CD4-positive, alpha-beta T cell treated with Interleukin-15 for 4 hours (primary cell): ENCODE results near the gene WWOX.

ENCODE experiments used
- DNase-seq: peaks from one replicate; pipeline ENCODE4 v3.0.0-alpha.2; 2020; ENCODE audit warnings: low spot score

The WWOX gene

GRCh38 chr16:79150632-79151310, 1051.3 kb downstream of the WWOX start:
- DNase-seq = no peak

DNA sequence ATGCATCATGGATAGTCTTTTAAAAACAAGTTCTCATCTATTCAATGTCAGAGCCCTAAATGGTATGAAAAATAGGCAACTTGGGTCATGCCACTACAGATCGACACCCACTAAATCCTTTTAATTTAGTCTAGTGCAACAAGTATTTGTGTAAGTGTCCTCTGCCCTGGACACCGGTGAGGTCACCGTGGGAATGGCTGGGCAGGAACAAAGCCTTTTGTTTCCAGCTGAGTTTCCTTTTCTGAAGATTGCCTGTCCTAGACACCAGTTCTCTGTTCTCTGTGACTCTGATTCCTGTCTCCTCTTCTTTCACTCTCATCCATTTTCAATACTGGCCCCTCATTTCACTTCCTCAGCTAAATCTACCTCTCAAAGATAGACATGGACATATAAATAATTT, 1054.6 kb downstream of the WWOX start:
- no peak for DNase-seq

- DNase-seq = no peak
Observed at GRCh38 chr16:79155471-79155870, 1056.0 kb downstream of the WWOX start.

DNA sequence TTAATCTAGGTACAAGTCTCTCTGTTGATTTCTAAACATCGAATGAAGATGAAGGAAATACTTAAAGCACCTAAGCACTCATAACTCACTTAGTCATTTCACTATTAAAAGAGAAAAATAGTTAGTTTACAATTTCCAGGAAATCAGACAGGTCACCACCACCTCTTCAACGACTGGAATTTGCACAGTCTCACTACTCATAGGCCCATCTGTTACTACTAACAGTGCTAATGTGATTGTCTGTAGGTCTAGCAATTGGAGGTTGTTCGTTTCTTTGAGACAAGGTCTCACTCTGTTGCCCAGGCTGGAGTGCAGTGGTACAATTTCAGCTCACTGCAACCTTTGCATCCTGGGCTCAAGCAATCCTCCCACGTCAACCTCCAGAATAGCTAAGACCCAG, 1056.5 kb downstream of the WWOX start:
- DNase-seq = no peak

DNA sequence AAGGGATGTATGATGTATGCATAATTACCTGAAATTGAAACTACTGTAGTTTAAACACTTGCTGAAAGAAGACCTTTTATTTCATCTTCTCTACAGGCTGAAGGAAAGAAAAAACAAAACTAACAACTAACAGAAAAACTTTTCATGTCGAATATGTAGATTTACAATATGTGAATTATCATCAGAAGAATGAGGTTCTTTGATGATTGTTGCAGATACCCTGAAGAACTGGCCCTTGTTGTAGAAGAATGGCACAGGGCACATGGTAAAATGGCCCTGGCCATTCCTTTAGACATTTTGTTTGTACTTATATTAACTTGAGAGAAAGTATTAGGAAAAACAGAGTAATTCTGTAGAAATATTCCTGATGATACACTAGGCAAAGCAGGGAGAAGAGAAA, 1057.3 kb downstream of the WWOX start:
- no peak for DNase-seq

DNA sequence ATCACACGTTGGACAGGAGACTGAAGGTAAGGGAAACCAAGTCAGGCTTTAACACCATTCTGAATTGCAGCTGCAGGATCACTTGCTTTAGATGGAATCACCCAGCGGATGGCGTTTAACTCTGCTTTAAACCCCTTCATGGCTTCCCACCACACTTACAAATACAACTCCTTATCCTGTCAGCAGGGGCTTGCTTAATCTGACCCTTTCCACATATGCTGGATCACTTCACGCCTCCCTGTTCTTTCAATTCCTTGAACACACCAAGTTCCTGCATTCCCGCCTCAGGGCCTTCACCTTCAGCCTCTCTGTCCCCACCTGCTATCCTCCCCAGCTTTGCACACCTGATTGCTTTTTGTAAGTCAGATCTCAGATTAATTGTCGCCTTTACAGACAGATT, 1058.9 kb downstream of the WWOX start:
- no peak for DNase-seq

- DNase-seq = no peak
Observed at GRCh38 chr16:79159261-79160049, 1060.0 kb downstream of the WWOX start.

- no peak for DNase-seq
Observed at GRCh38 chr16:79162977-79163376, 1063.5 kb downstream of the WWOX start.

DNA sequence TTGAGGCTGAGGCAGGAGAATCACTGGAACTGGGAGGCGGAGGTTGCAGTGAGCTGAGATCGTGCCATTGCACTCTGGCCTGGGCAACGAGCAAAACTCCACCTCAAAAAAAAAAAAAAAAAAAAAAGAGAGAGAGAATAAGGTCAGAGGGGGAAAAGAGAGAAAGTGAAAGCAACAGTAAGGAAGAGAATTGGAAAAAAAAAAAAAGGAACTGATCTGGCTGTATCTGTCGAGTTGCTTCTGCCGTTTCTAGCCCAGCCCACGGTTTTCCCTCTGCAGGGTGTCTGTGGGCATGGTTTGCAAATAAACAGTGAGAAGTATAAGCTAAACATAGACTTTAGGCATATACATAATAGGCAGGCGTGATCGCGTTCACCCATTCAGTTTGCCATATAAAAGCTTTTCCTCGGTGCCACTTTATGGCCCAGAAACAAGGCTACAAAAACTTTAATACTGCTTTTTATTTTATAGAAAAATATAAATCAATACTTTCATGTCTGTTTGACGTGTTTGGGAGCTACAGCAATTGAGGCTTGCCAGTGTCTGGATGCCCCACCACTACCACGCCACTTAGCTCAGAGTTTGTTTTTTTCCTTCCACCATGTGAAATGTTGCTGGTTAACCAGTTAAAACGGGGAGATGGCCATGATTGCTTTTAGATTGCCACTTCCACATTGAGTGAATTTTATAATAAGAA, 1064.4 kb downstream of the WWOX start:
- no peak for DNase-seq

GRCh38 chr16:79164388-79164995, 1065.0 kb downstream of the WWOX start:
- no peak for DNase-seq

- DNase-seq = no peak
Observed at GRCh38 chr16:79165079-79165478, 1065.6 kb downstream of the WWOX start.

GRCh38 chr16:79165506-79165905, 1066.1 kb downstream of the WWOX start:
- DNase-seq = no peak

DNA sequence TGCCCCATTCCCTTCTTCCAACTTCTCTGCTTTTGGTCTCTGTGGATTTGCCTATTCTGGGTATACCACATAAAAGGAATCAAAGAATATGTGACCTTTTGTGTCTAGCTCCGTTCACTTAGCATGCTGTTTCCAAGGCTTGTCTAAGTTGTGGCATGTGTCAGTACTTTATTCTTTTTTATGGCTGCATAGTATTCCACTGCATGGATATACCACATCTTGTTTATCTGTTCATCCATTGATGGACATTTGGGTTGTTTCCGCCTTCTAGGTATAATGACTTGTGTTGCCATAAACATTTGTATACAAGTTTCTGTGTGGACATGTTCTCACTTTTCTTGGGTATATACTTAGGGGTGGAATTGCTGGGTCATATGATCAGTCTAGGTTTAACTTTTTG, 1068.4 kb downstream of the WWOX start:
- no peak for DNase-seq

DNA sequence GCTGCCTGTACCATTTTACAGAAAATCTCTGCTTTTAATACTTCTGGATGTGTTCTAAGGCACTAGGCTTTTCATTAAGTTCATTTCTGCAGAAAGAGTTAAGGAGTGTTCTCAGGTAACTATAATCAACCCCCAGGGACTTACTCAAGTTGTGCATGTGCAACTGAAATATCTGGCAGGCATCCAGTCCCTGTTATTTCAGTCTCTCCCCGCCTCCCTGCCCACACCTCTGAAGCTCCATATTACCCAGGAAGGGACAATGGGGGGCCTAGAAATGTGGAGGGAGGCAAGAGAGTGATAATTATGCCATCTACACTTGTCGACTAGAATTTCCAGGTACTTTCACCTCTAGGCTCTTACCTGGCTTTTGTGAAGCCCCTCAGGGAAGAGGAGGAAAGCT, 1068.9 kb downstream of the WWOX start:
- no peak for DNase-seq

- no peak for DNase-seq
Observed at GRCh38 chr16:79169239-79169638, 1069.8 kb downstream of the WWOX start.

DNA sequence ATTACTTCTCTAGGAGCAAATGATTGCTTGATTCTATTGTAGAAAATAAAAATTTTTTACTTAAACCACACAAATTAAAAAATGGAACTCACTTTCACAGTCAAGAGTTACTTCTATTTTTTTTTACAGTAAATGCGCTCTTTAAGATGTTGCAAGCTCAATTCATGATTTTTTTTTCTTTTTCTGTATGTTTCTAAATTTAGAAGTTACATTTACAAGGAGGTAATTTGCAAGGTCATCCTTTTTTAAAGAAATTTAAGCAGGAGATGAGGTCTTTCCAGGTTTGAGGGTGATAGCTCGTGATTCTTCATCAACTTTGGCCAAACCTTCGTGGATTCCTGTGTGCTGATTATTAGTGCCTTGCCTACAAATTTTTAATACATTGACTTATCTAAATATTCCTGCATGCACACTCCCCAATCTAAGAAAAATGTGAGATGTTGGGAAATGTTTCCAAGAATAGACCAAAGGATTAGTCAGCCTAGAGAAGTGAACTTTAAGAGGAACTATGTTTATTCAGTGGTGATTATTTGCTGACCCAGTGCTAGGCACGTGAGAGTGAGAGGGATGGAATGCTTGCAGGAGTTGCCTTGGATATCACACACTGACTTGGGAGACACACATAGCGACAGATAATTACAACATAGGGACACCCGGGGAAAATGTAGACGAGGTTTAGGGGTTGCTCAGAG, 1071.2 kb downstream of the WWOX start:
- no peak for DNase-seq

- DNase-seq = no peak
Observed at GRCh38 chr16:79171504-79171903, 1072.0 kb downstream of the WWOX start.

DNA sequence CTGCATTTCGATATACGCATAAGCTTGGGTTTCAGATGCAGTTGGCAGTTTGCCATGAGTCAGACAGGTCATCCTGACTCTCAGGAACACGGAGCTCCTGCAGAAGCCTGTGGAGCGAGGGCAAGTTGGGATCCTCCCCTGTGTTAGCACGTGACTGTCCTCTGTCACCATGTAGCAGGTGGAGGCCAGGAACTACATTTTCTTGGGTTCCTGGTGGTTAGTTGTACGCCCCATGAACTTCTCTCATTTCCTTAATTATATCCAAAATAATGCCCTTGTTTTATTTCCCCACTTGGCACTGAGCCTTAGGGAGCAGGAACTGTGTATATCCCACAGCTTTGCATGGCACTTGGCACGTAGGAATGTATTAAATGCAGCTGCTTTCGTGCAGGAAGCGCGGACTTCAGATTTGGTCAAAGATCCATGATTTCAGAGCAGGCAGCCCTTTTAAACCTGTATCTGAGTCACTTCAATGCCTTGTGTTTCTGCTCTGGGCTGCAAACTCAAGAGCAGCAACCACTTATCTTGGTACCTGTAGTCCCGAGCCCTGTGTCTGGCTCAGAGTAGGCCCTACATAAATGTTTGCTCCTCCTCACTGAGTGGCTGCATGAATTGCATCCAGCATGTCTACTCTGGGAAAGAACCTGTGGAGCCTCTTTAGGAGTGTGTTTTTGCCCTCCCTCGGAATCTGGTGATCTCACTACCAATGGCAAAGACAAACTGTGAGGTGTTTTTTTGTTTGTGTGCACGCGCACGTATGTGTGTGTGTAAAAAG, 1072.7 kb downstream of the WWOX start:
- no peak for DNase-seq

DNA sequence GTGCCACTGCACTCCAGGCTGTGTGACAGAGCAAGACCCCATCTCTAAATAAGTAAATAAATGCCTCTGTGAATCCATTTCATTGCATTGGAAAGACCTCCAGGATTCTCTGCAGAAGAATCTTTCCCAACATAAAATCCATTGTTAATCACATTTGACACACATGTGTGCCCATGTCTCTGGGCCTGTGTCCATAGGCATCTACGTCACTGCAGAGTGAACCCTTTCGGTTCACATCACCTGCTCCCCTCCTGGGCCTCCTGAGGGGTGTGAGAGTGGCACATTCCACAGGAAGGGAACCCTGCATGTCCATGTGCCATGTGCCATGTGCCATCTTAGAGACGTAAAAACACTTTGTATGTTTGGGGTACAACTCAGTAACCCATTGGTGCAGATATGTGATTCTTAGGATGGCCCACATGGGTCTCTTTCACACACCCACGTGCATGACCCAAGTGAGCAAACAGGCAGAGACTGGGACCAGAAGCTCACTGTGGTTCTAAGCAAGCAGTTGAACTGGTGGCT, 1073.6 kb downstream of the WWOX start:
- DNase-seq = no peak

DNA sequence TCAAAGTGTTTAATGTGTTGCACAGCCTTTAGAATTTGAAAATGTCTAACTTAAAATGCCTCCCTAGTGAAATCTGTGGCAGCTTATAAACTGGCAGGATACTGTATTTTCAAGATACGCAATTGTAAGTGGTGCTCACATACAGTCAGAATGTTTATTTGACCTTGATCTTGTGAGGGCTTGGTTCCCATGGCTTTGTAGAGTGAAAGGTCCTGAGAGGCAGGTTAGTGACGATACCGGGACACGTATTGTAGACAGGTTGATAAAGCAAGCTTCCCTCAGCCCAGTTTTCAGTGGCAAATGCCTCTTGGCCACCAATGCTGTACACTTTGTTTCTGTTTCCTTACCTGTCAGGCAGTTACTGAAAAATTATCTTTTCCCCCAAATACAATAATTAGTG, 1074.5 kb downstream of the WWOX start:
- DNase-seq = no peak
